Suprapubic skin (tissue), 4 donors: ENCODE results near the gene CADM2.

Experiments used
- EP300 ChIP-seq: sonication (generic); formaldehyde crosslinking; IDR thresholded peaks from one replicate; pipeline ENCODE4 v1.6.1; 2017; ENCODE audit warnings: antibody characterized with exemption
- POLR2A ChIP-seq, 2 donors: fragments of 450-650 bp; IDR thresholded peaks; one replicate each; pipeline ENCODE4 v1.6.1; 2017; ENCODE audit warnings: antibody characterized with exemption in 2 of 2, mild to moderate bottlenecking in 2 of 2, moderate library complexity in 2 of 2
- POLR2AphosphoS5 ChIP-seq, 3 donors: sonication (generic); formaldehyde crosslinking; IDR thresholded peaks; one replicate each; pipeline ENCODE4 v1.6.1; 2017; ENCODE audit warnings: antibody characterized with exemption in 3 of 3
- TF ChIP-seq, protein P1 (sequence below), 2 donors: fragments of 200-600 bp in 1 of 2; fragments of 450-650 bp in 1 of 2; sonication (generic) in 1 of 2; IDR thresholded peaks; one replicate each; pipeline ENCODE4 v1.5.1; 2016 to 2019; ENCODE audit warnings: antibody characterized with exemption in 2 of 2, mild to moderate bottlenecking in 1 of 2, moderate library complexity in 1 of 2

DNA sequence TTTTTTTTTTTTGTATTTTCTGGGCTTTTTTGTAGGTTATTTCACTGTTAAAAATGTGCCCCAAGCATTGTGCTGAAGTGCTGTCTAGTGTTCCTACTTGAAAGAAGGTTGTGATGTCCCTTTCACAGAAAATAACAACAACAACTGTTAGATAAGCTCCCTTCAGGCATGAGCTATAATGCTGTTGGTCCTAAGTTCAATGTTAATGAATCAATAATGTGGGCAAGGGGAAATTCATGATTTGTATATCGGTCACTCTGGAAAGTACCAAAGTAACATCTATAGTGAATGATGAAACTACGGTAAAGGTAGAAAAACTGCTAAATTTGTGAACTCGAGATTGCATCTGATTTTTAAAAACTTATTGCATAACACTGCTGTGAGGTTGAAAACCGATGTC, 539.4 kb downstream of the CADM2 start:
- no peak for TF ChIP-seq POLR2AphosphoS5 (IDR thresholded peaks at IDR 0.05)
- TF ChIP-seq, protein P1, sequence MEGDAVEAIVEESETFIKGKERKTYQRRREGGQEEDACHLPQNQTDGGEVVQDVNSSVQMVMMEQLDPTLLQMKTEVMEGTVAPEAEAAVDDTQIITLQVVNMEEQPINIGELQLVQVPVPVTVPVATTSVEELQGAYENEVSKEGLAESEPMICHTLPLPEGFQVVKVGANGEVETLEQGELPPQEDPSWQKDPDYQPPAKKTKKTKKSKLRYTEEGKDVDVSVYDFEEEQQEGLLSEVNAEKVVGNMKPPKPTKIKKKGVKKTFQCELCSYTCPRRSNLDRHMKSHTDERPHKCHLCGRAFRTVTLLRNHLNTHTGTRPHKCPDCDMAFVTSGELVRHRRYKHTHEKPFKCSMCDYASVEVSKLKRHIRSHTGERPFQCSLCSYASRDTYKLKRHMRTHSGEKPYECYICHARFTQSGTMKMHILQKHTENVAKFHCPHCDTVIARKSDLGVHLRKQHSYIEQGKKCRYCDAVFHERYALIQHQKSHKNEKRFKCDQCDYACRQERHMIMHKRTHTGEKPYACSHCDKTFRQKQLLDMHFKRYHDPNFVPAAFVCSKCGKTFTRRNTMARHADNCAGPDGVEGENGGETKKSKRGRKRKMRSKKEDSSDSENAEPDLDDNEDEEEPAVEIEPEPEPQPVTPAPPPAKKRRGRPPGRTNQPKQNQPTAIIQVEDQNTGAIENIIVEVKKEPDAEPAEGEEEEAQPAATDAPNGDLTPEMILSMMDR (IDR thresholded peaks at IDR 0.05), result no peak
- no peak for TF ChIP-seq EP300
- no peak for TF ChIP-seq POLR2A (IDR thresholded peaks at IDR 0.05)
